ENCODE measurements around the gene HIGD1A.
"Not testable (repeated sequence)": the region's sequence is repeated elsewhere in the genome, so short reads cannot be mapped to it uniquely, and the experiment has no call there.

The HIGD1A gene

DNA sequence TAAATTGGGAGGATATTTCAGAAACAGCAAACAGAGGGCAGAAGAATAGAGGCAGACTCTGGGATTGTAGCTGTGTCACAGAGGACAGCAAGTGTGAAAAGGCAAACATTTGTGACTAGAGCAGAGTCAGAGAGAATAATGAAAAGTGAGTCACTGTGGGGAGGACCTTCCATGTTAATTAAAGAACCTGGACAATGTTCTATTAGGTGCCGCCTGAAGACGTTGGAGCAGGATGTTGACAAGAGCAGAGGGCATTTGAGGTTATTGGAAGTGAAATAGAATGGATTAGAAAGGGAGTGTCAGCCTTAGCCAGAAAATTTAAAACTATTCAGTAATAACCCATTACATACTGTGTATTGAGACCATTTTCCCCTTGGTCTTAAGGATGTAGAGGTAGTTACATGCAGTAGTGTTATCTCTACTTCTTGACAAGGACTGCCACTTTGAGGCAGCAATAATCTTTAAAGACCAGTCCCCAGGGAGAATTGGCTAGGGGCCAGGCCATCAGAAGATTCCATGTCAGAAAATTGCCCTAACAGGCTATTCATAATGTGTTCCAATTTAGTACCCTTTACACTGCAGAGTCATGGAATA is 10.7 kb upstream of the HIGD1A start:
- H3K18ac ChIP-seq (ENCODE audit: low read length) = no peak overlapping the region
- H2AK5ac ChIP-seq (ENCODE audit: low read length) = no peak overlapping the region
- H4K8ac ChIP-seq (ENCODE audit: low read depth, low read length) = no peak overlapping the region
- peaks cover 2% of the 10 kb centered on the region for H3K79me2 ChIP-seq (ENCODE audit: control insufficient read depth, insufficient read depth, low read length, poor library complexity)
- H3K9me3 ChIP-seq (ENCODE audit: insufficient read depth, low read depth, low read length) = no peaks in the 10 kb centered on the region
- H3K4me3 ChIP-seq (ENCODE audit: low read depth, low read length) = no peak overlapping the region
- no peaks in the 10 kb centered on the region for H3K27me3 ChIP-seq (ENCODE audit: insufficient read depth, low read length)
- H2BK12ac ChIP-seq (ENCODE audit: low read length) = peak overlapping the region; percentile 40
- no peak overlapping the region for H2BK5ac ChIP-seq (ENCODE audit: low read depth, low read length, poor library complexity)
- H3K9ac ChIP-seq (ENCODE audit: low read length) = no peak overlapping the region
- peaks cover 12% of the 10 kb centered on the region for H3K79me1 ChIP-seq (ENCODE audit: low read length)
- H3K4me1 ChIP-seq (ENCODE audit: control insufficient read depth in 1 of 2, insufficient read depth in 2 of 2, low read length in 2 of 2) = peaks cover 10 to 12% of the 10 kb centered on the region in 2 experiments
- H3K23ac ChIP-seq (ENCODE audit: low read length) = no peak overlapping the region
- WGBS (ENCODE audit: extremely low coverage, insufficient coverage, insufficient read length) = no CpG with 5 or more reads among the region's 2 CpGs
- no peak overlapping the region for H3K27ac ChIP-seq (ENCODE audit: low read depth, low read length)
- H3K36me3 ChIP-seq (ENCODE audit: control insufficient read depth in 1 of 2, insufficient read depth in 2 of 2, low read length in 2 of 2) = peaks cover 0 to 9% of the 10 kb centered on the region in 2 experiments
- H2AFZ ChIP-seq (ENCODE audit: insufficient read depth, low read length, poor library complexity) = no peak overlapping the region
- DNase-seq = no peak
- H4K12ac ChIP-seq (ENCODE audit: low read depth, low read length) = no peak overlapping the region
- H3K14ac ChIP-seq (ENCODE audit: low read length) = no peak overlapping the region
- H3K4ac ChIP-seq (ENCODE audit: low read depth, low read length) = no peak overlapping the region
- H3K4me2 ChIP-seq (ENCODE audit: low read length) = no peak overlapping the region
- no peak overlapping the region for H4K91ac ChIP-seq (ENCODE audit: low read depth, low read length)
- H2BK120ac ChIP-seq (ENCODE audit: insufficient read depth, low read length, poor library complexity) = no peak overlapping the region

DNA sequence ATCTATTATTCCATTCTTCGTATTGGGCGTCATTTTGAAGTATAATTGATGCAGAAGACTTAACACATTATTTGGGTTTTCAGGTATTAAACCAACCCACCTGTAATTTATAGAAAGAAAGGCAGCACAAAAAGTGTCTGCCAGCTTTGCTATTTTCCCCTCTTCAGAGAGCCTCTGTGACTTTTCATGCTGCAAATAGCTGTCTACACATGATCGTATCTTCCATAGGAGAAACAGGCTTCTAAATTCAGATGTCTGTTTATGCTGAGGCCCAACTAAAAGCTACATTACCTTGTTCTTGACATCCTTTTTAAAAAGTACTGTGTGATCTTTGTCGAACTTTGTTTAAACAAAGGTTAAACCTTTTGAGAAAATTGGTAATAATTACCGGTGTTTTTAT is 10.0 kb upstream of the HIGD1A start:
- Histone ChIP-seq H3K14ac (ENCODE audit: low read length) (no peak overlapping the region), H3K18ac (ENCODE audit: low read length) (no peak overlapping the region)

DNA sequence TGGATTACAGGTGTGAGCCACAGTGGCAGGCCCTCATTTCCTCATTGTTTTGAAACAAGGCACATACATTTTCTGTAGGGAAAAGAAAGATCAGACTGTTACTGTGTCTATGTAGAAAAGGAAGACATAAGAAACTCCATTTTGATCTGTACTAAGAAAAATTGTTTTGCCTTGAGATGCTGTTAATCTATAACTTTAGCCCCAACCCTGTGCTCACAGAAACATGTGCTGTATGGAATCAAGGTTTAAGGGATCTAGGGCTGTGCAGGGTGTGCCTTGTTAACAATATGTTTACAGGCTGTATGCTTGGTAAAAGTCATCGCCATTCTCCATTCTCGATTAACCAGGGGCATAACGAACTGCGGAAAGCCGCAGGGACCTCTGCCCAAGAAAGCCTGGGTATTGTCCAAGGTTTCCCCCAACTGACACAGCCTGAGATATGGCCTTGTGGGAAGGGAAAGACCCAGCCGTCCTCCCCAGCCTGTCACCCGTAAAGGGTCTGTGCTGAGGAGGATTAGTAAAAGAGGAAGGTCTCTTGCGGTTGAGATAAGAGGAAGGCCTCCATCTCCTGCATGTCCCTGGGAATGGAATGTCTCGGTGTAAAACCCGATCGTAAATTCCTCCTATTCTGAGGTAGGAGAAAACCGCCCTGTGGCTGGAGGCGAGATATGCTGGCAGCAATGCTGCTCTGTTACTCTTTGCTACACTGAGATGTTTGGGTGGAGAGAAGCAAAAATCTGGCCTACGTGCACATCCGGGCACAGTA is 7.0 kb upstream of the HIGD1A start:
- H3K4me3 ChIP-seq (ENCODE audit: low read depth, low read length); H3K36me3 ChIP-seq (ENCODE audit: control insufficient read depth in 1 of 2, insufficient read depth in 2 of 2, low read length in 2 of 2); H3K27me3 ChIP-seq (ENCODE audit: insufficient read depth, low read length); H3K9me3 ChIP-seq (ENCODE audit: insufficient read depth, low read depth, low read length); H3K79me2 ChIP-seq (ENCODE audit: control insufficient read depth, insufficient read depth, low read length, poor library complexity); H3K9ac ChIP-seq (ENCODE audit: low read length); H3K23ac ChIP-seq (ENCODE audit: low read length): not testable (repeated sequence)
- peaks cover 13% of the 10 kb centered on the region for H3K79me1 ChIP-seq (ENCODE audit: low read length)
- peak overlapping the region; percentile 85 for H4K8ac ChIP-seq (ENCODE audit: low read depth, low read length)
- peak overlapping the region; percentile 83 for H3K18ac ChIP-seq (ENCODE audit: low read length)
- peak overlapping the region; percentile 91 for H3K14ac ChIP-seq (ENCODE audit: low read length)
- peak; percentile 89 to 91 for DNase-seq
- no CpG with 5 or more reads among the region's 15 CpGs for WGBS (ENCODE audit: extremely low coverage, insufficient coverage, insufficient read length)
- H3K4me2 ChIP-seq (ENCODE audit: low read length) = peak overlapping the region; percentile 48
- H4K91ac ChIP-seq (ENCODE audit: low read depth, low read length) = peak overlapping the region; percentile 87
- H4K12ac ChIP-seq (ENCODE audit: low read depth, low read length) = peak overlapping the region; percentile 94
- peak overlapping the region; percentile 97 for H3K27ac ChIP-seq (ENCODE audit: low read depth, low read length)
- peak overlapping the region; percentile 91 for H2BK120ac ChIP-seq (ENCODE audit: insufficient read depth, low read length, poor library complexity)
- peaks cover 7 to 16% of the 10 kb centered on the region in 2 experiments for H3K4me1 ChIP-seq (ENCODE audit: control insufficient read depth in 1 of 2, insufficient read depth in 2 of 2, low read length in 2 of 2)
- peak overlapping the region; percentile 77 for H2AK5ac ChIP-seq (ENCODE audit: low read length)
- H2BK12ac ChIP-seq (ENCODE audit: low read length) = peak overlapping the region; percentile 74
- H3K4ac ChIP-seq (ENCODE audit: low read depth, low read length) = peak overlapping the region; percentile 60
- H2BK5ac ChIP-seq (ENCODE audit: low read depth, low read length, poor library complexity) = peak overlapping the region; percentile 97
- peak overlapping the region; percentile 62 for H2AFZ ChIP-seq (ENCODE audit: insufficient read depth, low read length, poor library complexity)

More for the DNA sequence above, 10.0 kb upstream of the HIGD1A start:
- H3K27me3 ChIP-seq (ENCODE audit: insufficient read depth, low read length) = no peaks in the 10 kb centered on the region
- H2BK12ac ChIP-seq (ENCODE audit: low read length) = no peak overlapping the region
- H3K9me3 ChIP-seq (ENCODE audit: insufficient read depth, low read depth, low read length) = no peaks in the 10 kb centered on the region
- H2BK120ac ChIP-seq (ENCODE audit: insufficient read depth, low read length, poor library complexity) = no peak overlapping the region
- H4K91ac ChIP-seq (ENCODE audit: low read depth, low read length) = no peak overlapping the region
- no peak overlapping the region for H3K4ac ChIP-seq (ENCODE audit: low read depth, low read length)
- DNase-seq = no peak
- H2AFZ ChIP-seq (ENCODE audit: insufficient read depth, low read length, poor library complexity) = no peak overlapping the region
- H3K79me1 ChIP-seq (ENCODE audit: low read length) = peaks cover 13% of the 10 kb centered on the region
- H3K4me3 ChIP-seq (ENCODE audit: low read depth, low read length) = no peak overlapping the region
- no peak overlapping the region for H4K8ac ChIP-seq (ENCODE audit: low read depth, low read length)
- H3K9ac ChIP-seq (ENCODE audit: low read length) = no peak overlapping the region
- no peak overlapping the region for H2BK5ac ChIP-seq (ENCODE audit: low read depth, low read length, poor library complexity)
- WGBS (ENCODE audit: extremely low coverage, insufficient coverage, insufficient read length) = no CpG with 5 or more reads among the region's 5 CpGs
- H3K4me2 ChIP-seq (ENCODE audit: low read length) = no peak overlapping the region
- H3K4me1 ChIP-seq (ENCODE audit: control insufficient read depth in 1 of 2, insufficient read depth in 2 of 2, low read length in 2 of 2) = peaks cover 7 to 12% of the 10 kb centered on the region in 2 experiments
- no peak overlapping the region for H4K12ac ChIP-seq (ENCODE audit: low read depth, low read length)
- peaks cover 2% of the 10 kb centered on the region for H3K79me2 ChIP-seq (ENCODE audit: control insufficient read depth, insufficient read depth, low read length, poor library complexity)
- no peak overlapping the region for H2AK5ac ChIP-seq (ENCODE audit: low read length)
- H3K27ac ChIP-seq (ENCODE audit: low read depth, low read length) = no peak overlapping the region
- peaks cover 0 to 4% of the 10 kb centered on the region in 2 experiments for H3K36me3 ChIP-seq (ENCODE audit: control insufficient read depth in 1 of 2, insufficient read depth in 2 of 2, low read length in 2 of 2)
- no peak overlapping the region for H3K23ac ChIP-seq (ENCODE audit: low read length)

DNA sequence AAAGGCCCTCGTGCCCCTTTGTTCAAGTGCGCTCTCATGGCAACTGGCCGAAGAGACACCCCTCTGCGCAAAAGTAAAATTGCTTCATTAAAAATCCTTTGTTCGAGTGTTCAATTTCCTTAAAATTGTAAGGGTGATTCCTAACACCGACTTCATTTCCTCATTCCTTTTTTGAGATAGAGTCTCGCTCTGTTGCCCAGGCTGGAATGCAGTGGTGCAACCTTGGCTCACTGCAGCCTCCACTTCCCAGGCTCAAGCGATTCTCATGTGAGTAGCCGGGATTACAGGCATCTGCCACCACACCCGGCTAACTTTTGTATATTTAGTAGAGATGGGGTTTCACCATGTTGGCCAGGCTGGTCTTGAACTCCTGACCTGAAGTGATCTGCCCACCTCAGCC is 6.4 kb upstream of the HIGD1A start:
- Histone ChIP-seq H2AK5ac (ENCODE audit: low read length) (peak overlapping the region; percentile 82), H3K79me1 (ENCODE audit: low read length) (peaks cover 13% of the 10 kb centered on the region), H4K8ac (ENCODE audit: low read depth, low read length) (peak overlapping the region; percentile 61)

More for the DNA sequence above, 6.4 kb upstream of the HIGD1A start:
- Histone ChIP-seq H4K12ac (ENCODE audit: low read depth, low read length) (peak overlapping the region; percentile 16), H2BK12ac (ENCODE audit: low read length) (peak overlapping the region; percentile 75), H2AFZ (ENCODE audit: insufficient read depth, low read length, poor library complexity) (peak overlapping the region; percentile 17), H3K14ac (ENCODE audit: low read length) (peak overlapping the region; percentile 91), H4K91ac (ENCODE audit: low read depth, low read length) (peak overlapping the region; percentile 74), H2BK5ac (ENCODE audit: low read depth, low read length, poor library complexity) (peak overlapping the region; percentile 96), H3K4me1 (ENCODE audit: control insufficient read depth in 1 of 2, insufficient read depth in 2 of 2, low read length in 2 of 2) (peaks cover 7 to 16% of the 10 kb centered on the region in 2 experiments), H2BK120ac (ENCODE audit: insufficient read depth, low read length, poor library complexity) (peak overlapping the region; percentile 91), H3K18ac (ENCODE audit: low read length) (peak overlapping the region; percentile 73), H3K27ac (ENCODE audit: low read depth, low read length) (peak overlapping the region; percentile 97)
- H3K79me2 ChIP-seq (ENCODE audit: control insufficient read depth, insufficient read depth, low read length, poor library complexity); H3K4me3 ChIP-seq (ENCODE audit: low read depth, low read length); H3K4ac ChIP-seq (ENCODE audit: low read depth, low read length); H3K4me2 ChIP-seq (ENCODE audit: low read length); H3K9ac ChIP-seq (ENCODE audit: low read length); H3K9me3 ChIP-seq (ENCODE audit: insufficient read depth, low read depth, low read length); H3K27me3 ChIP-seq (ENCODE audit: insufficient read depth, low read length); H3K23ac ChIP-seq (ENCODE audit: low read length); H3K36me3 ChIP-seq (ENCODE audit: control insufficient read depth in 1 of 2, insufficient read depth in 2 of 2, low read length in 2 of 2): not testable (repeated sequence)
- WGBS (ENCODE audit: extremely low coverage, insufficient coverage, insufficient read length) = no CpG with 5 or more reads among the region's 10 CpGs
- DNase-seq = peak; percentile 87 to 88

Data from trophoblast cell (in vitro differentiated cells and primary cell).